Urinary bladder (tissue), 4 donors: ENCODE measurements around the gene UCK2. TPM values are rescaled to one million over a fixed set of nuclear protein-coding genes. Genes with fewer than 3 reads are reported as not detected.

ENCODE experiments used
- DNase-seq: peaks from one replicate; pipeline ENCODE4 v3.0.0-alpha.2; 2015; ENCODE audit errors: extremely low spot score
- H3K27ac ChIP-seq: one replicate; pipeline ENCODE4 v1.5.1; 2013; ENCODE audit warnings: low read depth, mild to moderate bottlenecking, moderate library complexity
- H3K36me3 ChIP-seq: one replicate; pipeline ENCODE4 v1.6.1; 2013; ENCODE audit warnings: mild to moderate bottlenecking, moderate library complexity; ENCODE audit not compliant: insufficient read depth
- H3K4me1 ChIP-seq: one replicate; pipeline ENCODE4 v1.6.1; 2013; ENCODE audit warnings: mild to moderate bottlenecking, moderate library complexity; ENCODE audit not compliant: insufficient read depth
- H3K4me3 ChIP-seq: one replicate; pipeline ENCODE4 v1.5.1; 2013; ENCODE audit warnings: low read depth, low read length
- WGBS: extraction: QIAGEN DNeasy Blood & Tissue Kit; methylation state at CpG from one replicate; pipeline ENCODE4 v1.1.7; 2013; 5-methylcytosine and 5-hydroxymethylcytosine counted together
- polyA plus RNA-seq: library from polyadenylated mRNA; stranded (reverse); fragments of 200-250 nt; gene quantifications from one replicate; pipeline ENCODE4 v1.2.3, GENCODE V29; 2013
- total RNA-seq: library from RNA; depleted of rRNA; stranded (reverse); fragments of >200 nt; gene quantifications from one replicate; pipeline ENCODE4 v1.2.3, GENCODE V29; 2014
- donor health status: healthy with polysubstance abuse.
- donor health status: healthy.

Gene UCK2
- total and polyA plus RNA-seq, 2 donors = 17.7 to 19.8 TPM

DNA sequence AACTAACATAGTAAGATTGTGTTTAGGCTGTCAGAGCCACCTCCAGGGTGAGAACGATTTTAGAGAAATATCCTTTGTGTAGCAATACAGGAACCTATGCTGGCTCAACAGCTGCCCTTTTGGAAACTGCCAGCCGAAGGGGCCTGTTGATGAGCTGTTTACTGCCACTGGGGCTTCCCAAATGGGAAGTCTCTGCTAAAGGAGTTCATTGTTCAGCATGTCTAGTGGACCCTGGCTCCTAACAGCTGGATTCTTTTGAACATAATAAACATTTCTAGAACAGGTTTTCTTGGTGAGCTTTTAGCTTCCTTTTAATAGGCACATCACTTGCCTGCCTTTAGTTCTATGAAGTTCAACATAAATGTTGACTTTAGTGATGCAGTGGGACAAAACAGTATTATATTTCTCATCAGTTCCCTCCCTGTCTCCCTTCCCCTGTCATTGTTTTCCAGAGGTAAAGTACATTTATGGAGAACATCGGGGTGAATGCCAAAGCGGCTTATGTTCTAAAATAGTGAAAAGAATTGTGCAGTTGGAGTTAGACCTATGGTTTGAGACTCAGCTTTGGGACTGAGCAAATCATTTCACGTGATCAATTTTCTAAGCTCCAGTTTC, 57.4 kb downstream of the UCK2 start:
- H3K27ac ChIP-seq = no peak overlapping the region
- peaks cover 1% of the 10 kb centered on the region for H3K4me1 ChIP-seq
- 51% methylated on average over 5 of the region's 5 CpGs for WGBS
- DNase-seq = no peak
- no peaks in the 10 kb centered on the region for H3K36me3 ChIP-seq
- H3K4me3 ChIP-seq = no peak overlapping the region

DNA sequence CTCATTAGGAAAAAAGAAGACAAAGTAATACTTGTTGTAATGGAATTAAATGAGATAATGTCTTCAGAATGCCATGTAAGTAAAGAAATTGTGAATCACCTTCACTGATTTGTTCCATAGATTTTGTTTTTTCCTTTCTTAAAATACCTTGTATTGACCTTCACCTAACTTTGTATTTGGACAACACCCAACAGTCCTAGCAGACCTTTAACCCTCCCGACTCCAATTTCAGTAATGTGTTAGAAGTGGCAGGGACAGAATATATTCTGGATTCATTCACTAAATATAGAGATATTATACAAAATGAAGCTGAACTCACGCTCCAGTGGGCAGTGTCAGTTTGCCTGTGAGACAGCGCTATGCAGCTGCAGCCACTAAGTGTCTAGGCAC, 57.9 kb downstream of the UCK2 start:
- 96% methylated on average over 3 of the region's 3 CpGs for WGBS
- DNase-seq = no peak
- H3K4me1 ChIP-seq = peaks cover 1% of the 10 kb centered on the region

DNA sequence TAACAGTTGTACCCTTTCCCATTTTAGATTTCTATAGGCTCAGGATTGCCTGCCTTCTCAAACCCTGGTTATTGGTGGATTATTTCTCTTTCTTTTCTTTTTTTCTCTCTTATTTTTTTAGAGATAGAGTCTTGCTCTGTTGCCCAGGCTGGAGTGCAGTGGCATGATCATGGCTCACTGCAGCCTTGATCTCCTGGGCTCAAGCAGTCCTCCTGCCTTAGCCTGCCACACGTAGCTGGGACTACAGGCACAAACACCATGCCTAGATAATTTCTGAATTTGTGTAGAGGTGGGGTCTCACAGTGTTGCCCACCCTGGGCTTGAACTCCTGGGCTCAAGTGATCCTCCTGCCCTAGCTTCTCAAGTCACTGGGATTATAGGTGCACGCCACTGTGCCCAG, 58.8 kb downstream of the UCK2 start:
- 93% methylated on average over 2 of the region's 2 CpGs for WGBS
- H3K4me3 ChIP-seq = no peak overlapping the region

More for the DNA sequence above, 57.9 kb downstream of the UCK2 start:
- Histone ChIP-seq H3K36me3 (no peaks in the 10 kb centered on the region), H3K27ac (no peak overlapping the region), H3K4me3 (no peak overlapping the region)

GRCh38 chr1:165886983-165887382, 59.6 kb downstream of the UCK2 start:
- WGBS = 94% methylated on average over 2 of the region's 2 CpGs
- no peak overlapping the region for H3K4me3 ChIP-seq
- no peak overlapping the region for H3K27ac ChIP-seq
- H3K36me3 ChIP-seq = no peaks in the 10 kb centered on the region
- H3K4me1 ChIP-seq = peaks cover 1% of the 10 kb centered on the region
- no peak for DNase-seq

More for the DNA sequence above, 58.8 kb downstream of the UCK2 start:
- Histone ChIP-seq H3K27ac (no peak overlapping the region), H3K4me1 (peaks cover 1% of the 10 kb centered on the region), H3K36me3 (no peaks in the 10 kb centered on the region)
- no peak for DNase-seq

DNA sequence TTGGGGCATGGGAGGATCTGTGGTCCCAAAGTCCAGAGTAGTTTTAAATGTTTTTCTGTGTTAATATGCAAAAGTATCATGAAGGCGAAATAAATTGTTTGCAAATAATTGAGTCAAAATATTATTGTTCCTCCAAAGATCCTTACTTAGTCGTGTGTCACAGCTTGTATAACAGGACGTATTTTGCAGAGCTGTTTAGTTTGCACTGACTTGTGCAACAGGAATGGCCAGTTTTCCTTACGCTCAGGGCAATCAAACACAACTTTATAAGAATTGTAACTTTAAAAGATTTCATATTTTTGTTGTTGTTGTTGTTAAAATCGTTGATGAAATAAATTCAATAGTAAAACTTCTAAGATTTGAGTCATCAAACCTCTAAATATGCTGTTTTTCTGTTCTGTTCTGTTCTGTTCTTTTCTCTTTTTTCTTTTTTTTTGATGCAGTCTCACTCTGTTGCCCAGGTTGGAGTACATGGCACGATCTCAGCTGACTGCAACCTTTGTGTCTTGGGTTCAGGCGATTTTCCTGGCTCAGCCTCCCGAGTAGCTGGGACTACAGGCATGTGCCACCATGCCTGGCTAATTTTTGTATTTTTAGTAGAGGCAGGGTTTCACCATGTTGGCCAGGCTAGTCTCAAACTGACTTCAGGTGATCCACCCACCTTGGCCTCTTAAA, 60.6 kb downstream of the UCK2 start:
- Histone ChIP-seq H3K4me1 (peaks cover 1% of the 10 kb centered on the region), H3K27ac (no peak overlapping the region), H3K36me3 (no peaks in the 10 kb centered on the region), H3K4me3 (no peak overlapping the region)
- WGBS = 89% methylated on average over 8 of the region's 8 CpGs
- DNase-seq = no peak

- Histone ChIP-seq H3K4me1 (peaks cover 1% of the 10 kb centered on the region), H3K36me3 (no peaks in the 10 kb centered on the region), H3K27ac (no peak overlapping the region), H3K4me3 (no peak overlapping the region)
- no peak for DNase-seq
- 95% methylated on average over 4 of the region's 4 CpGs for WGBS
These were observed 61.1 kb downstream of the UCK2 start for GRCh38 chr1:165888552-165888920.

DNA sequence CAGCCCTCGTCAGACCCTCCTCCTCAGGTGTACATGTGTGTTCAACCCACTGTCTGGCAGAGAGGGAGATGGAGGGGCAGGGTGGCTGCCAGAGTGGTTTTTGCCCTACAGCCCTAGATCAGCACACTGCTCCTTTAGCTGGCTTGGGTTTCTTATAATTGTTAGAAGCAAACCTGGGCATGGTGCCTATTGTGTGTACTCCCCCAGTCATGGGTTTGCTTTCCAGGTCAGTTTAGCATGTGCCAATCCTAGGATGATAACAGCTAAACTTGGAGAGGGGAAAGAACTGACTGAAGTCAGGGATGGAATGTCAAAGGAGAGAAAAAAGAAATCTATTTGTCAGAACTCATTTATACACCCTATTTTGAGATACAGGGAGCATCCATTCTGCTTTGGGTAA, 63.3 kb downstream of the UCK2 start:
- 85% methylated on average over 1 of the region's 1 CpG for WGBS
- no peaks in the 10 kb centered on the region for H3K4me1 ChIP-seq
- H3K27ac ChIP-seq = no peak overlapping the region
- H3K4me3 ChIP-seq = no peak overlapping the region
- DNase-seq = no peak
- no peaks in the 10 kb centered on the region for H3K36me3 ChIP-seq

- no peak overlapping the region for H3K27ac ChIP-seq
These were observed 63.9 kb downstream of the UCK2 start for GRCh38 chr1:165891111-165891860.

GRCh38 chr1:165892935-165893334, 65.5 kb downstream of the UCK2 start:
- no peaks in the 10 kb centered on the region for H3K4me1 ChIP-seq
- DNase-seq = no peak

More at GRCh38 chr1:165891111-165891860, 63.9 kb downstream of the UCK2 start:
- no peak for DNase-seq
- H3K36me3 ChIP-seq = no peaks in the 10 kb centered on the region
- H3K4me1 ChIP-seq = no peaks in the 10 kb centered on the region
- H3K4me3 ChIP-seq = no peak overlapping the region
- 93% methylated on average over 7 of the region's 7 CpGs for WGBS

GRCh38 chr1:165893507-165893906, 66.1 kb downstream of the UCK2 start:
- 94% methylated on average over 2 of the region's 2 CpGs for WGBS
- H3K27ac ChIP-seq = no peak overlapping the region
- no peaks in the 10 kb centered on the region for H3K4me1 ChIP-seq
- no peak for DNase-seq
- H3K36me3 ChIP-seq = no peaks in the 10 kb centered on the region
- no peak overlapping the region for H3K4me3 ChIP-seq

More at GRCh38 chr1:165892935-165893334, 65.5 kb downstream of the UCK2 start:
- no peak overlapping the region for H3K27ac ChIP-seq
- 81% methylated on average over 4 of the region's 4 CpGs for WGBS
- no peaks in the 10 kb centered on the region for H3K36me3 ChIP-seq
- H3K4me3 ChIP-seq = no peak overlapping the region

- no peak overlapping the region for H3K4me3 ChIP-seq
- no peaks in the 10 kb centered on the region for H3K36me3 ChIP-seq
- no peak overlapping the region for H3K27ac ChIP-seq
- H3K4me1 ChIP-seq = no peaks in the 10 kb centered on the region
- WGBS = 72% methylated on average over 4 of the region's 4 CpGs
- no peak for DNase-seq
These were observed 67.2 kb downstream of the UCK2 start for GRCh38 chr1:165894591-165894990.

DNA sequence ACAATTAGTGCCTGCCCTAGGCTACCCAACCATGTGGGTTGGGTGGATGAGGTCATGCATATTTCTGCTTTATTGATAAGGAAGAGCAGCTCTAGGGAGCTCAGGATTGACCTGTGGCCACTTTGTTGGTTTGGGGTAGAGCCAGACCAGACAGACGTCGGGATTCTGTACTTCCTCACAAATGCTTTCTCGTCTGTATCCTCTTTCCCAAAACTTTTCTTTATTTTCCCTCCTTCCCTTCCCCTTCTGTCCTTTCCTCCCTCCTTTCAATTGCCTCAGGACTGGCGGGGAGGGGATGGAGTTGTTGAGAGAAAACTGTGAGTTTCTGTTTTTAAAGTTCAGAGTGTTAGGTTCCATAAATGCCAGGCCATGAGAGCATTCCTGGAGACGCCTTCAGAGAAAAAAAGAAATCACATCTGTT, 68.0 kb downstream of the UCK2 start:
- no peak for DNase-seq
- H3K4me3 ChIP-seq = no peak overlapping the region
- no peaks in the 10 kb centered on the region for H3K4me1 ChIP-seq
- no peaks in the 10 kb centered on the region for H3K36me3 ChIP-seq
- H3K27ac ChIP-seq = no peak overlapping the region
- 69% methylated on average over 5 of the region's 5 CpGs for WGBS

DNA sequence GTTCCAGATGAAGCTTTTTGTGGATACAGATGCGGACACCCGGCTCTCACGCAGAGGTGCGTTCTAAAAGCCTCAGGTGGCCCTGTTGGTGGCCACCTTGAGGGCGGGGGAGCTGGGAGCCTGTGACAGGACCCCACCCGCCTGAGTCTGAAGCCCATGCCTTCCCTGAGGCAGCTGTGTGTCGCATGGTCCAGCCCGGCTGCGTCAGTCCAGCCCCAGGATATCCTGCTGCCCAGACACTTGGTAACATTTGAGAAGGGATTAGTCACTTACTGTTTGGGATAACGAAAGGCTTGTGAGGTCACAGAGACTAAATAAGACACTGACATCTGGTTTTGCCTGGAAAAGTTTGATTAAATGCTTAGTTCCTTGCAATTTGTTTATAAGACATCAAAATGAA, 68.9 kb downstream of the UCK2 start:
- Histone ChIP-seq H3K27ac (no peak overlapping the region), H3K4me1 (no peaks in the 10 kb centered on the region), H3K36me3 (no peaks in the 10 kb centered on the region), H3K4me3 (no peak overlapping the region)
- WGBS = 81% methylated on average over 10 of the region's 10 CpGs
- DNase-seq = no peak
